Measurements from ENCODE around the gene GFRA1. TPM values are rescaled to one million over a fixed set of nuclear protein-coding genes. Genes with fewer than 3 reads are reported as not detected.

Gene GFRA1
- total RNA-seq, 1 experiment from 2014 or later: 0.30 TPM

DNA sequence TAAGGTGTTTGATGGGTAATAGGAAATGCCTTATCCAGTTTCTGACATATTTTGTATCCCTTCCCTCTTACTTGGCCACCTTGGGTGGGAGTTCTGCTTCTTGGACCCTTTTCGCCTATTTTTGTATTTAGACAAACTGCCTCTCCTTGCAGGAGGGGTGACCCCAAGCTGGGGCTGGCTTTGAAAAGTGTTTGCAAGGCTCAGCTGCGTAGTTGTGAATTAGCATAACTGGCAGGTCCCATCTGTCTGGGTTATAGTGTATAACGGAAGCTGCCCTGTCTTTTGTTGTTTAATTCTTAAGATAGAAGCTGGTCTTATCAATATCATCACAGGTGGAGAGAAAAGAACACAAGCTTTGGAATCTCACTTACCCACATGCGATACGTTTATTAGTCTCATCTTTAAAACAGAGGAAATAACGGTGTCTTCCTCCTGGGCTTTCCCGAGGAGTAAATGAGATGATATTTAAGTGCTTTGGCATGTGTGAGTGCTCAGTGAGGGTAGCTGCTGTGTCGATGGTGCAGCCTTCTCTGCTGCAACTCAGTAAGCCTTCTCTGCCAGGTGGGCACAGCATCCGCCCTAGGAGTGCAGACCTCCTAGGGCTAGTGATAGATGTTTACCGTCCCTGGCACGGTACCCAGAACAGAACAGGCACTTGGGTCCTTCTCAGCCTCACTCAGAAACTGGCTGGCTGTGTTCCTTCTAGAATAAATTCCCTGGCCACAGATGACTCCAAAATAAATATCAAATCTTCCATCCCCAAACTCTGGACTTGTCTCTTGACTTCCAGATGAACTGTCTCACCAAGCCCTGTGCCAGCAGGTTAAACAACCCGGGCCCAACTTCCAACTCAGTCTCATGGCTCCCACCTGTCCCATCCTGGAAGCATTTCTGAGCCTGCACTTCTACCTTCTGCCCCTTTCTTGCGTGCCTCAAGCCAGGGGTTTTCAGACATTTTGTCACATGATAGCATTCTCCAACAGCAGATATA is 227.3 kb downstream of the GFRA1 start:
- no peak for DNase-seq (ENCODE audit: low read depth, low spot score)
- H3K4me1 ChIP-seq (ENCODE audit: control insufficient read depth in 1 of 2, insufficient read depth in 2 of 2, low read length in 2 of 2): no peaks in the 10 kb centered on the region
- ChIA-PET POLR2A (no interaction called here), RAD21 (ENCODE audit: low non-redundant PET in 1 of 2, low total read pairs in 2 of 2, uncharacterized antibody in 2 of 2, unreplicated experiment in 2 of 2) (no interaction called here), CTCF (no interaction called here)
- H2AFZ ChIP-seq (ENCODE audit: low read depth, low read length, poor library complexity, severe bottlenecking): no peak overlapping the region
- H3K4me2 ChIP-seq (ENCODE audit: low read length): no peak overlapping the region
- H3K36me3 ChIP-seq (ENCODE audit: control insufficient read depth in 1 of 2, insufficient read depth in 2 of 2, low read length in 2 of 2): no peaks in the 10 kb centered on the region
- ATAC-seq: no peak
- intact Hi-C loops (cut with micrococcal nuclease): no loop called here
- no peaks in the 10 kb centered on the region for H3K9me3 ChIP-seq (ENCODE audit: control insufficient read depth in 1 of 2, insufficient read depth in 1 of 2, low read depth in 1 of 2, low read length in 2 of 2)
- peaks cover 11% of the 10 kb centered on the region for H3K27me3 ChIP-seq (ENCODE audit: insufficient read depth, low read length)
- no peak overlapping the region for H3K27ac ChIP-seq (ENCODE audit: low read depth, low read length)
- no peaks in the 10 kb centered on the region for H4K20me1 ChIP-seq (ENCODE audit: insufficient read depth)
- H3K9me2 ChIP-seq (ENCODE audit: insufficient read depth): no peaks in the 10 kb centered on the region
- no peak overlapping the region for H3K4me3 ChIP-seq (replicated peaks in 1 of 2; ENCODE audit: low read depth in 1 of 2, low read length in 2 of 2)
- BruUV-seq (replicated peaks): no TSS peak
- no peak for TF ChIP-seq EGR1 (IDR thresholded peaks at IDR 0.05; ENCODE audit: low read depth)
- no peak overlapping the region for H3K9ac ChIP-seq (ENCODE audit: low read length)
- no peaks in the 10 kb centered on the region for H3K79me2 ChIP-seq (ENCODE audit: insufficient read depth, low read length)

GRCh38 chr10:116044801-116045248 is 228.2 kb downstream of the GFRA1 start:
- no peaks in the 10 kb centered on the region for H4K20me1 ChIP-seq (ENCODE audit: insufficient read depth)
- no peak overlapping the region for H2AFZ ChIP-seq (ENCODE audit: low read depth, low read length, poor library complexity, severe bottlenecking)
- no peaks in the 10 kb centered on the region for H3K4me1 ChIP-seq (ENCODE audit: control insufficient read depth in 1 of 2, insufficient read depth in 2 of 2, low read length in 2 of 2)
- no peak overlapping the region for H3K4me3 ChIP-seq (replicated peaks in 1 of 2; ENCODE audit: low read depth in 1 of 2, low read length in 2 of 2)
- no peak overlapping the region for H3K27ac ChIP-seq (ENCODE audit: low read depth, low read length)
- H3K9me3 ChIP-seq (ENCODE audit: control insufficient read depth in 1 of 2, insufficient read depth in 1 of 2, low read depth in 1 of 2, low read length in 2 of 2): no peaks in the 10 kb centered on the region
- BruUV-seq (replicated peaks): no TSS peak
- TF ChIP-seq CEBPB (IDR thresholded peaks at IDR 0.05; ENCODE audit: low read depth) (no peak), ZNF274 (IDR thresholded peaks at IDR 0.05; ENCODE audit: low read depth, low read length) (no peak), POLR2AphosphoS5 (IDR thresholded peaks at IDR 0.05; ENCODE audit: low read depth, low read length) (no peak), EZH2phosphoT487 (IDR thresholded peaks at IDR 0.05; ENCODE audit: borderline replicate concordance) (no peak), EZH2 (IDR thresholded peaks at IDR 0.05) (no peak), CBX3 (IDR thresholded peaks at IDR 0.05; ENCODE audit: low read depth) (no peak), FOSL1 (IDR thresholded peaks at IDR 0.05; ENCODE audit: low read depth) (no peak)
- TF ChIP-seq, protein P1, sequence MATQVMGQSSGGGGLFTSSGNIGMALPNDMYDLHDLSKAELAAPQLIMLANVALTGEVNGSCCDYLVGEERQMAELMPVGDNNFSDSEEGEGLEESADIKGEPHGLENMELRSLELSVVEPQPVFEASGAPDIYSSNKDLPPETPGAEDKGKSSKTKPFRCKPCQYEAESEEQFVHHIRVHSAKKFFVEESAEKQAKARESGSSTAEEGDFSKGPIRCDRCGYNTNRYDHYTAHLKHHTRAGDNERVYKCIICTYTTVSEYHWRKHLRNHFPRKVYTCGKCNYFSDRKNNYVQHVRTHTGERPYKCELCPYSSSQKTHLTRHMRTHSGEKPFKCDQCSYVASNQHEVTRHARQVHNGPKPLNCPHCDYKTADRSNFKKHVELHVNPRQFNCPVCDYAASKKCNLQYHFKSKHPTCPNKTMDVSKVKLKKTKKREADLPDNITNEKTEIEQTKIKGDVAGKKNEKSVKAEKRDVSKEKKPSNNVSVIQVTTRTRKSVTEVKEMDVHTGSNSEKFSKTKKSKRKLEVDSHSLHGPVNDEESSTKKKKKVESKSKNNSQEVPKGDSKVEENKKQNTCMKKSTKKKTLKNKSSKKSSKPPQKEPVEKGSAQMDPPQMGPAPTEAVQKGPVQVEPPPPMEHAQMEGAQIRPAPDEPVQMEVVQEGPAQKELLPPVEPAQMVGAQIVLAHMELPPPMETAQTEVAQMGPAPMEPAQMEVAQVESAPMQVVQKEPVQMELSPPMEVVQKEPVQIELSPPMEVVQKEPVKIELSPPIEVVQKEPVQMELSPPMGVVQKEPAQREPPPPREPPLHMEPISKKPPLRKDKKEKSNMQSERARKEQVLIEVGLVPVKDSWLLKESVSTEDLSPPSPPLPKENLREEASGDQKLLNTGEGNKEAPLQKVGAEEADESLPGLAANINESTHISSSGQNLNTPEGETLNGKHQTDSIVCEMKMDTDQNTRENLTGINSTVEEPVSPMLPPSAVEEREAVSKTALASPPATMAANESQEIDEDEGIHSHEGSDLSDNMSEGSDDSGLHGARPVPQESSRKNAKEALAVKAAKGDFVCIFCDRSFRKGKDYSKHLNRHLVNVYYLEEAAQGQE (IDR thresholded peaks at IDR 0.05; ENCODE audit: low read depth): no peak
- TF ChIP-seq, protein P2, sequence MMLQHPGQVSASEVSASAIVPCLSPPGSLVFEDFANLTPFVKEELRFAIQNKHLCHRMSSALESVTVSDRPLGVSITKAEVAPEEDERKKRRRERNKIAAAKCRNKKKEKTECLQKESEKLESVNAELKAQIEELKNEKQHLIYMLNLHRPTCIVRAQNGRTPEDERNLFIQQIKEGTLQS (IDR thresholded peaks at IDR 0.05): no peak
- ChIA-PET RAD21 (ENCODE audit: low non-redundant PET in 1 of 2, low total read pairs in 2 of 2, uncharacterized antibody in 2 of 2, unreplicated experiment in 2 of 2) (no interaction called here), CTCF (no interaction called here), POLR2A (no interaction called here)
- H3K27me3 ChIP-seq (ENCODE audit: insufficient read depth, low read length): peaks cover 11% of the 10 kb centered on the region
- H3K9me2 ChIP-seq (ENCODE audit: insufficient read depth): no peaks in the 10 kb centered on the region
- H3K36me3 ChIP-seq (ENCODE audit: control insufficient read depth in 1 of 2, insufficient read depth in 2 of 2, low read length in 2 of 2): no peaks in the 10 kb centered on the region
- intact Hi-C loops (cut with micrococcal nuclease): no loop called here
- no peak overlapping the region for H3K9ac ChIP-seq (ENCODE audit: low read length)
- no peak overlapping the region for H3K4me2 ChIP-seq (ENCODE audit: low read length)
- ATAC-seq: no peak
- DNase-seq (ENCODE audit: low read depth, low spot score): no peak
- H3K79me2 ChIP-seq (ENCODE audit: insufficient read depth, low read length): no peaks in the 10 kb centered on the region
